ENCODE data around the gene LHFPL2.
"Not testable (repeated sequence)": the region's sequence is repeated elsewhere in the genome, so short reads cannot be mapped to it uniquely, and the experiment has no call there.

The LHFPL2 gene

DNA sequence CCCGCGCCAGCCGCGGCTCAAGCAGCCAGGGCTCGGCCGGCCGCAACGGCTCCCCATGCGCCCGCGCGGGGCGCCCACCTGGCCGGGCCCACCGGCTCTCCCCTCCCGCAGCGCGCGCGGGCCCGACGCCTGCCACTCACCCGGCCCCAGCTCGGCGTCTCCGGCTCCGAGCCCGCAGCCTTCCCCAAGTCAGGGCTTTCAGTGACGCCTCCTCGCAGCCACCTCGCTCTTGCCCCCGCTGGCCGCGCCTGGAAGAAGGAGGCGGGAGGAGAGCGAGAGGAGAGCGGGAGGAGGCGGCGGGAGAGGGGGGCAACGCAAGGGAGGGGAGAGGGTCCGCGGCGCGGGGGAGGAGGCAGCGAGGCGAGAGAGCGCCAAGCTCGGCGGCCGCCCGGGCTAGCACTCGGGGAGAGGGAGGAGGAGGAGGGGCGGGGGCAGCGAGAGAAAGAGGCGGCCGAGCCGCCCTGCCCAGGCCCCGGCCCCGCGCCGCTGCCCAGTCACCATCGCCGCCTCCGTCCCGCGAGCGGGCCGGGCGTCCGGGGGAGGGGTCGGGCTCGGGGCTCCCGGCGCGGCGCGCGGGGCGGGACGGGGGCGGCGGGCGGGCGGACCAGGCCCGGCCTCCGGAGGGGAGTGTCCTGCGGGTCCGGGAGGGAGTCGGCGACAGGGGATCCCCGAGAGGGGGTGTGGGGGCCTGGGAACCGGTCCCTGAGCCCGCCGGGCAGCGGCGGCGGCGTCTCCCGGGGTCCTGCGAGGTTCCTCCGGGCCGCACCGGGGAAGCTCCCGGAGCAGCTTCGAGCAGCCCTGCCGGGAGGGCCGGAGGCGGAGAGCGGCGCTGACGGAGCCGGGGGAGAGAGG is at the start of gene LHFPL2:
TSS of gene LHFPL2 (minus strand) at position 414 of the 852 bp plus-strand sequence. CDS start 138,559 bp downstream, outside the sequence.
- DNase-seq (ENCODE audit: low spot score): peak; percentile 84

DNA sequence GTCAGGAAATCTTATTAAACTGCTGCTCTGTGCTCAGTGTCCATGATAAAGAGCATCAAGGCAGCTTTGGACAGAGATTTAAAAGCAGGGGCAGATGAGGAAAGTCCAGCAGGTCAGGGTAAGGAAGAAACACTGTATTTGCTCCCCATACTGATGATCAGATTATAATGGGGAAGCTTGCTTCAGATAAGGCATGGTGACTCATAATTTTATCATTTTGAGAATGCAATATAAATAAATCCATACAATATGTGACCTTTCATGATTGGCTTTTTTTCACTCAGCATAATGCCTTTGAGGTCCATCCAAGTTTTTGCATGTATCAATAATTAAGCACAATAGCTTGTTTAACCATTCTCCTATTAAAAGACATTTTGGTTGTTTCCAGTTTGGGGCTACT is 48.1 kb upstream of the LHFPL2 start:
- DNase-seq (ENCODE audit: low spot score): no peak

DNA sequence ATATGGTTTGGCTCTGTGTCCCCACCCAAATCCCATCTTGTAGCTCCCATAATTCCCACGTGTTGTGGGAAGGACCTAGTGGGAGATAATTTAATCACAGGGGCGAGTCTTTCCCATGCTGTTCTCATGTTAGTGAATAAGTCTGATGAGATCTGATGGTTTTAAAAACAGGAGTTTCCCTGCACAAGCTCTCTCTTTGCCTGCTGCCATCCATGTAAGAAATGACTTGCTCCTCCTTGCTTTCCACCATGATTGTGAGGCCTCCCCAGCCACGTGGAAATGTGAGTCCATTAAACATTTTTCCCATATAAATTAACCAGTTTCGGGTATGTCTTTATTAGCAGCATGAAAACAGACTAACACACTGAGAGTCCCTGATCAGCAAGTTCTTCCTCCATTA is 47.5 kb upstream of the LHFPL2 start:
- DNase-seq (ENCODE audit: low spot score): not testable (repeated sequence)

DNA sequence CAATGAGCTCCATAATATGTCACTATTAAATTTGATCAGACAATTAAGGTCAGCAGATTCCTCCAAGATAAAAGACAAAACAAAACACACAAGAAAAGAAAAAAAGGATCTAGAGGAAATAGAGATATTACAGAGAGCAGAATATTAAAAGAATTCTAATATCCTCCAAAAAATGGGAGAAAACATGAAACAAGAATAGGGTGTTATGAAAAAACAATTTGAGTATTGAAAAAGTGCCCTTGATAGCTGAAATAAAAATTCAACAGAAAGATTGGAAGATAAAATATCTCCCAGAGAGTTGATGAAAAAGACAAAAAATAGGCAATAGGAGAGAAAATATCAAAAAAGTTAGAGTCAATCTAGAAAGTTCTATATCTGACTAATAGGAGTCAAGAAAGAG is 44.8 kb upstream of the LHFPL2 start:
- no peak for DNase-seq (ENCODE audit: low spot score)

DNA sequence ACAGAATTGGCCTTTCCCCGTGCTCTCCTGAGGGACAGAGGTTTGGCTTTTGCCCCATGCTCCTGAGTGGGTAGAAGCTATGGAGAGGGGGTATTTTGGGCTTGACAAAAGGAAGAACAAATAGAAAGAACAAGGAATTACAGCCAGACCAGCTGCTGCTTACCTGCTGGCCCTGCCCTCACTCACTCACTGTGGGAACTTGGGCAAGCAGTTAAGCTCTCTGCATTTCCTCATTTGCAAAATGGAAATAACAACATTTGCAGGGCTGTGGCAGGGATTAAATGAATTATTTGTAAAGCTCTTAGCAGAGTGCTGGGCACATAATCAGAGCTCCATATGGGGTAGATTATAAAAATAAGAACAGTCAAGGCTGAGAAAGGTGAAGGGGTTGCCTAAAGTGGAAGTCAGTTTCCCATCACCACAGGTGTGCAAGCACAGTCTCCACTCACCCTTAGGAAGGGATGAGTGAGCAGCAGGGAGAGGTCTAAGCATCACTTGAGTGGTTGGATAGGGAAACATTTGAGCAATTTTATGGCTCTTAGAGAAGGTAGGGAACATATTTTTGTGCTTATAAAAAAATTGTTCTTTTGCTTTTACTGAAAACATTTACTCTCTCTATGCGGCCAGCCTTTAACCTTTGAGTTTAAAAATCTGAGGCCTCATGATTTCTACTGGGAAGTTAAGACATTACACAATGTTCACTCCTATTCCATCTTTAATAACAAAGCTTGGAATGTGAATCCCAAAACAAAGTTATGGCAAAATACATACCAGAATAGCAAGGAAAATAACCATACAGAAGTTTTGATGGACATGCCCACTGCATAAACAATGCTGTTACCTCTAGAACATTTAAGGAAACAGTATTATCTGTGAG is 42.8 kb upstream of the LHFPL2 start:
- peak; percentile 48 for DNase-seq (ENCODE audit: low spot score)

DNA sequence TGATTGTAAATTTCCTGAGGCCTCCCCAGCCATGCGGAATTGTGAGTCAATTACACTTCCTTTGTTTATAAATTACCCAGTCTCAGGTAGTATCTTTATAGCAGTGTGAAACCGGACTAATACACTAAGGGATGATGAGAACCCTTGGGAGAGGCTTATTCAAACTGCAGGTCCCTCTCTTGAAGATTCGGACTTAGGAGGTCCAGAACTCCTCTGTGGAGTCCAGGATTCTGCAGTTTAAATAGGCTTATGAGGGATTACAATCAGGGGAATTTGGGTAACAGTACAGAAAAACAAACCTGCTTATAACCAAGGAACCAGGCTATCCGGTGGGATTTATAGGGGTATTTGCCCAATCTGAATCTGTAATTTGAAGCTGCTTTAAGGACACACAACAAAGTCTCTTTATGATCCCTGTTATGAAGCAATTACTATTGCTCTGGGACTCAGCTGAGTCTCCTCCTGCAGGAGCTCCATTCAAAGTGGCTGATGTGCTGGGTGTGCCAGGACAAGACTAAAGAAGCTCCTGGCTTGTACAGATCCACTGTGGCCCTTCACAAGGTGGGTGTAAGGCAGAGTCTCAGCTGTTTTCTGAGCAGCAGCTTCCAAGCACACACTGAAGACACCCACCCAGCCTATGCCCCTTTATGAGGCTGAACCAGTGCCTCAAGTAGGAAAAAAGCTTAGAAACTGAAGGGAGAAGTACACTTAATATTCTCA is 41.8 kb upstream of the LHFPL2 start:
- peak; percentile 42 for DNase-seq (ENCODE audit: low spot score)

DNA sequence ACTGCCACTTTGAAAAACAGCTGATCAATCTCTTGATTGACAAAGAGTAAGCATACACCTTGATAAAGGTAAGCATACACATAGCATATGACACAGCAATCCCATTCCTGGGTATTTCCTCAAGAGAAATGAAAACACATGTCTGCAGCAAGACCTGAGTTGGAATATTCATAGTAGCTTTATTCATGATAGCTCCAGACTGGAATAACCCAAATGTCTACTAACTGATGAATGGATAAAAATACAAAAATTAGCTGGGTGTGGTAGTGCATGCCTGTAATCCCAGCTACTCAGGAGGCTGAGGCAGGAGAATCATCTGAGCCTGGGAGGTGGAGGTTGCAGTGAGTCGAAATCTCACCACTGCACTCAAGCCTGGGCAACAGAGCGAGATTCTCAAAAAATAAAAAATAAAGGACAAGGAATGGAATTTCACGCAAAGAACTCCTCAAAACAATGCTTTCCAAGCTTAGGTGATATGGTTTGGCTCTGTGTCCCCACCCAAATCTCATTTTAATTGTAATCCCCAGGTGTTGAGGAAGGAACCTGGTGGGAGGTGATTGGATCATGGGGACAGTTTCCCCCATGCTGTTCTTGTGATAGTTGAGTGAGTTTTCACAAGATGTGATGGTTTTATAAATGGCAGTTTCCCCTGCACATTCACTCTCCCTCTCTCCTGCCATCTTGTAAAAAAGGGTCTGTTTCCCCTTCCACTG is 41.1 kb upstream of the LHFPL2 start:
- DNase-seq (ENCODE audit: low spot score): no peak

DNA sequence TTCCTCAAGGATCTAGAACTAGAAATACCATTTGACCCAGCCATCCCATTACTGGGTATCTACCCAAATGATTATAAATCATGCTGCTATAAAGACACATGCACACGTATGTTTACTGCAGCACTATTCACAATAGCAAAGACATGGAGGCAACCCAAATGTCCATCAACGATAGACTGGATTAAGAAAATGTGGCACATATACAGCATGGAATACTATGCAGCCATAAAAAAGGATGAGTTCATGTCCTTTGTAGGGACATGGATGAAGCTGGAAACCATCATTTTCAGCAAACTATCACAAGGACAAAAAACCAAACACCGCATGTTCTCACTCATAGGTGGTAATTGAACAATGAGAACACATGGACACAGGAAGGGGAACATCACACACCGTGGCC is 38.9 kb upstream of the LHFPL2 start:
- not testable (repeated sequence) for DNase-seq (ENCODE audit: low spot score)

DNA sequence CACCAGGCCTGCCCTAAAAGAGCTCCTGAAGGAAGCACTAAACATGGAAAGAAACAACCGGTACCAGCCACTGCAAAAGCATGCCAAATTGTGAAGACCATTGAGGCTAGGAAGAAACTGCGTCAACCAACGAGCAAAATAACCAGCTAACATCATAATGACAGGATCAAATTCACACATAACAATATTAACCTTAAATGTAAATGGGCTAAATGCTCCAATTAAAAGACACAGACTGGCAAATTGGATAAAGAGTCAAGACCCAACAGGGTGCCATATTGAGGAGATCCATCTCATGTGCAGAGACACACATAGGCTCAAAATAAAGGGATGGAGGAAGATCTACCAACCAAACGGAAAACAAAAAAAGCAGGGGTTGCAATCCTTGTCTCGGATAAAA is 35.3 kb upstream of the LHFPL2 start:
- DNase-seq (ENCODE audit: low spot score): not testable (repeated sequence)

- DNase-seq (ENCODE audit: low spot score): no peak
Measured at GRCh38 chr5:78679905-78680304, 31.3 kb upstream of the LHFPL2 start.

DNA sequence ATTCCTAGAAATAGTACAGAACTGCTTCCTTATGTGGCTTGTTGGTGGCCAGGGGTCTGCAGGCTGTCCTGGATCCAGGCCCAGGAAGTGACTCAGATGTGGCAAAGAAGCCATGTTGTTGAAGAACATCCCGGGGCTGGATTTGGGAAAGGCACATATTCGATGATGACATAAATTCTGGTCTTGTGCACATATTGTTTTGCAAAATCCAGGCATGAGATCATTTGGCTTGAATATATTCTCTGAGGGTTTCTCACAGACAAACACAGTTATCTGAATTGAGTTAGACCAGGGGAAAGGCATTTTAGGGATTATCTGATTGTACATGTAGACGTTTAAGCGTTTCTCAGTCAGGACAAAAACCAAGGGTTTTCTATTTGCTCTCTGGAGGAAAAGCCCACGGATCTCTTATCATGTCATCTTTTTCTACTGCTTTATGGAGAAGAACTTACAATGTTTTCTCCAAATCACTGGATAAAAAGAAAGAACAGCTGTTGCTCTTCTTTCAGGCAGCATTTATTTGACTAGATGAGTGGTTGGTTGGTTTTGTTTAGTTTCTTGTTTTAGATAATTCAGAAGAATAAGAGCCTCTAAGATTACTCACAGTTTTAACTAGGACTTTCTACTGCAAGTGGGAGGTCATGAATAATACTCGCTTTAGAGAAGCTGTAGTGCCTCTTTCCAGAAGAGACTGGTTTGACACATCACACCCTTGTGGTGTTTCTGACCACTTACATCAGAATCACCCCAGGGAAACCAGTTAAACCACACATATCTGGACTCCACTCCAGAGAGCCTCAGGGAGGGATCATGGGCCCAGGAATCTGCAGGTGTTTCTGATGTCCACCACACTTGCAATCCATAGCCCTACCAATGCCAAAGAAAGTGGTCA is 29.5 kb upstream of the LHFPL2 start:
- no peak for DNase-seq (ENCODE audit: low spot score)

DNA sequence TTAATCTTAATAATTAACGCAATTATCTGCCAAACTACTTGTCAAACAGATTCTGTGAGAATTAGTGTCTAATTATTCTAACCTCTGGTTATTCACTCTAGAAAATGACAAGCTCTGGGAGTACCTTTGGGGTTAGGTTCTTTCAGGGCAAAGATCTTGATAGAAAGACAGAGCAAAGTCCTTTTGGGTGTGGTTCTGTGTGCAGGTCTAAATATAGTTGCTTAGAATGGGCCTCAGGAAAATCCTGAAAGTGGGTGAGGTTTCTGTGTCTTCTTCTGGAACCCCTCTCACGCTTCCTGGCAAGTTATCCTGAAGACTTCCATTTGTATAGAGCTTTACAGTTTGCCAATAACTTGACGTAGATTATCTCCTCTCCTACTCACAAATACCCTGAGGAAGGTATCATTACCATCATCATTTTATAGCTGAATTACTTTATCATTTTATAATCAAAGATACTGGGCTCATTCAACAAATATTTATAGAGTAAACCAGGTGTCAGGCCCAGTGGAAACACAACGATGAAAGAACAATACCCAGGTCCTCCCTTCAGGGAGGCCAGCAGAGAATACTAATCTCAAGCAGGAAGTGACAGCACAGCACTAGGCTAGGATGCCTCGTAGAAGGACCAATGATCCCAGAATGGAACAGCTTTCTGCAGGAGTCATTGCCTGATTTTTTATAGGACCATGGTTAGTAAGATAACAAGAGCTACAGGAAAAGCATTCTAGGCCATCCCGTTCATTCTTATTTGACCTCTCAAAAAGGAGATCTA is 27.6 kb upstream of the LHFPL2 start:
- no peak for DNase-seq (ENCODE audit: low spot score)

DNA sequence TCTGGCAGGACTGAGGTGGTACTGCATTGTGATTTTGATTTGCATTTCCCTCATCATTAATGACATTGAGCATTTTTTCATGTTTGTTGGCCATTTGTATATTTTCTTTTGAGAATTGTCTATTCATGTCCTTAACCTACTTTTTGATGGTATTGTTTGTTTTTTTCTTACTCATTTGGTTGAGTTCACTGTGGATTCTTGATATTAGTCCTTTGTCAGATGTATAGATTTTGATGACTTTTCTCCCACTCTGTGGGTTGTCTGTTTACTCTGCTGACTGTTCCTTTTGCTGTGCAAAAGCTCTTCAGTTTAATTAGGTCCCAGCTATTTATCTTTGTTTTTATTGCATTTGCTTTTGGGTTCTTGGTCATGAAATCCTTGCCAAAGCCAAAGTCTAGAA is 25.3 kb upstream of the LHFPL2 start:
- not testable (repeated sequence) for DNase-seq (ENCODE audit: low spot score)

- DNase-seq (ENCODE audit: low spot score): no peak
Measured at GRCh38 chr5:78672154-78672553, 23.6 kb upstream of the LHFPL2 start.

DNA sequence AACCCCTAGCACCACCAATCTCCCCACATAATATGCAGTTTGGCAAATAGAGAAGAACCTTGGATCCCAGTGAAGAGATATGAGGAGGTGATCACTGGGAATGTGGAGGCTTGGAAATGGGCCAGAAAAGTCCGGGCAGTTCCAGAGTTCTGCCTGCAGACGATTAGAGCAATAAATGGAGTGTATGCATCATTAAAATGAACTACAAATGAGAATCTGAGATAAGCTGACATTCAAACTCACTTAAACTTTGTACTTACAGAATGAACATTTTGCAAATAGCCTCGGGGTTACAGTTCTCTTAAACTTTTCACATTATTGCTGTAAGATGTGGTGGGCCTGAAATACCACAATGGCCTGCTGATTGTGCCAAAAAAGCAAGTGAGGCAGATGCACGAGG is 23.0 kb upstream of the LHFPL2 start:
- no peak for DNase-seq (ENCODE audit: low spot score)

DNA sequence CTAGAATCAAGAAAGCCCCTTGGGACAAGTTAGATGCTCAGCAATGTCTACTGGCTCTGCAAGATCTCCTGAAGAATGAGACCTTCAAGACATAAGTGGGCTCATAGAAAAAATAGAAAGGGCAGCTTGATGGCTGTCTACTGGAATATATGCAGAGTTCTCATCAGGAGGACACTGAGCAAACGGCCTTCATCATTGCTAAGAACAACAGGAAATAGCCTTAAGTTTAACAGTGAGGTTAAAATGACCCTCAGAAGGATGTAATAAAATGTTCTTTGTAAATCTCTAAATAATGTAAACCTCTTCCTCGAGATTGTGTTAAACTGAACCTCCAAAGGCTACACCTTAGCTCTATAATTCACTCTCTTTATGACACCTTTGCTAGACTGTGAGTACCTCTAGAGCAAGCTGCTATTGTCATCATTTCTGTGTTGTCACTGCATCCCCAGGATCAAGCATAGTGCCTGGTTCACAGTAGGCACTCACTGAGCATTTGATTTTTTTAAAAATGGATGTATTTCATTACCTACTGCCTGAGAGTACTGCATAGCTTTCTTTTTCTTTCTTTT is 22.2 kb upstream of the LHFPL2 start:
- DNase-seq (ENCODE audit: low spot score): no peak

GRCh38 chr5:78669331-78669730 is 20.8 kb upstream of the LHFPL2 start:
- no peak for DNase-seq (ENCODE audit: low spot score)

DNA sequence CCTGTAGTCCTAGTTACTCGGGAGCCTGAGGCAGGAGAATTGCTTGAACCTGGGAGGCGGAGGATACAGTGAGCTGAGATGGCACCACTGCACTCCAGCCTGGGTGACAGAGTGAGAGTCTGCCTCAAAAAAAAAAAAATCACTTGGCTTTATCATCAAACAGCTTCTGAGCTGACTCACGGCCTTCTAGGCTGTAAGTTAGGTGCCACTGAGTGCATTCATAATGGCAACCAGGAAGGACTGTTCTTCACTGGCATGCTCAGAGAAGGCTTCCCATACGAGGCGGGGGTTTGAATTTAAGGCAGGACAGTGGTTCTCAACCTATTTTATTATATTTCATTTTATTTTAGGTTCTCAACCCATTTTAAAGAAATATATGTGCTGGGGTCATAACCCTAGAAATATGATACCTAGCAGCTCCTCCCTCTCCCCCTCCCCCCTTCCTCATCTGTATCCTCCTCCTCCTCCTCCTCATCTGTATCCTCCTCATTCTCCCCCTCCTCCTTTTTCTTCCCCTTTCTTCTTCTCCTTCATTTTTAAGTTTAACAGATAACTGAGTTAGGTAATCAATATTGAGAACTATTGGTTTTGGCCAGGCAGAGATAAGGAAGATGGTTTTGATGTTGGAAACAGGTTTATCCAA is 19.0 kb upstream of the LHFPL2 start:
- DNase-seq (ENCODE audit: low spot score): no peak

DNA sequence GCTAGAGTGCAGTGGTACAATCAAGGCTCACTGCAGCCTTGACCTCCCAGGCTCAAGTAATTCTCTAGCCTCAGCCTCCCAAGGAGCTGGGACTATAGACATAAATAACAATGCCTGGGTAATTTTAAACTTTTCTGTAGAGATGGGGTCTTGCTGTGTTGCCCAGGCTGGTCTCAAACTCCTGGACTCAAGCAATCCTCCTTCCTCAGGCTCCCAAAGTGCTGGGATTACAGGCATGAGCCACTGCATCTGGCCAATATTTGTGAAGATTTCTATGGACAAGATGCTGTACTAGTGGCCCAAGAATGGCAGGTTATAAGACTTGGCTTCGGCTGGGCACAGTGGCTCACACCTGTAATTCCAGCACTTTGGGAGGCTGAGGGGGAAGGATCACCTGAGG is 18.4 kb upstream of the LHFPL2 start:
- DNase-seq (ENCODE audit: low spot score): not testable (repeated sequence)
